H9 (cell line): Measurements from ENCODE around the gene CFL1. TPM values are rescaled to one million over a fixed set of nuclear protein-coding genes. Genes with fewer than 3 reads are reported as not detected.
A peak's percentile ranks its signal among the peaks of the same experiment; 100 is the strongest.

Experiments
- DNase-seq: peaks from one replicate; pipeline ENCODE4 v3.0.0-alpha.2; 2017
- H2AFZ ChIP-seq: one replicate; pipeline ENCODE4 v1.6.1; 2013; ENCODE audit warnings: mild to moderate bottlenecking, low read length, control low read depth, moderate library complexity
- H2AK5ac ChIP-seq: 2 replicates; pipeline ENCODE4 v1.6.1; 2013; ENCODE audit warnings: low read length, control low read depth, mixed read lengths; ENCODE audit not compliant: insufficient read length
- H2BK120ac ChIP-seq: one replicate; pipeline ENCODE4 v1.6.1; 2013; ENCODE audit warnings: low read depth, mild to moderate bottlenecking, low read length, control low read depth, inconsistent platforms; ENCODE audit not compliant: poor library complexity, severe bottlenecking
- H2BK12ac ChIP-seq: 2 replicates; pipeline ENCODE4 v1.6.1; 2013; ENCODE audit warnings: low read length, control low read depth, mixed read lengths, low read depth; ENCODE audit not compliant: insufficient read length
- H2BK15ac ChIP-seq: 2 replicates; pipeline ENCODE4 v1.6.1; 2013; ENCODE audit warnings: low read depth, low read length, control low read depth
- H2BK20ac ChIP-seq: one replicate; pipeline ENCODE4 v1.6.1; 2013; ENCODE audit warnings: low read depth, mild to moderate bottlenecking, low read length, control low read depth, inconsistent platforms; ENCODE audit not compliant: poor library complexity, severe bottlenecking
- H2BK5ac ChIP-seq: 2 replicates; pipeline ENCODE4 v1.6.1; 2013; ENCODE audit warnings: low read length, control low read depth, mixed read lengths; ENCODE audit not compliant: insufficient read length
- H3K14ac ChIP-seq: 2 replicates; pipeline ENCODE4 v1.6.1; 2013; ENCODE audit warnings: low read length, control low read depth; ENCODE audit not compliant: insufficient read depth
- H3K18ac ChIP-seq: 2 replicates; pipeline ENCODE4 v1.6.1; 2013; ENCODE audit warnings: low read depth, mild to moderate bottlenecking, mixed read lengths, low read length, control low read depth; ENCODE audit not compliant: insufficient read length
- H3K23ac ChIP-seq: 2 replicates; pipeline ENCODE4 v1.6.1; 2013; ENCODE audit warnings: low read length, control low read depth, mixed read lengths, low read depth; ENCODE audit not compliant: insufficient read length
- H3K23me2 ChIP-seq: 2 replicates; pipeline ENCODE4 v1.6.1; 2013; ENCODE audit warnings: low read depth, mild to moderate bottlenecking, mixed read lengths, low read length, control low read depth; ENCODE audit not compliant: insufficient read length, poor library complexity, severe bottlenecking
- H3K27ac ChIP-seq: 2 replicates; pipeline ENCODE4 v1.5.1; 2013; ENCODE audit warnings: low read length, control low read depth, mixed read lengths, low read depth; ENCODE audit not compliant: insufficient read length
- H3K27me3 ChIP-seq: 2 replicates; pipeline ENCODE4 v1.6.1; 2013; ENCODE audit warnings: low read length, control low read depth, inconsistent platforms; ENCODE audit not compliant: insufficient read depth
- H3K4ac ChIP-seq: 2 replicates; pipeline ENCODE4 v1.6.1; 2013; ENCODE audit warnings: low read depth, mild to moderate bottlenecking, control low read depth, inconsistent platforms, low read length, moderate library complexity
- H3K4me1 ChIP-seq: 2 replicates; pipeline ENCODE4 v1.6.1; 2013; ENCODE audit warnings: low read length, control low read depth, inconsistent platforms; ENCODE audit not compliant: insufficient read depth
- H3K4me2 ChIP-seq: 2 replicates; pipeline ENCODE4 v1.6.1; 2013; ENCODE audit warnings: low read length, control low read depth, mixed read lengths; ENCODE audit not compliant: insufficient read length, insufficient read depth
- H3K56ac ChIP-seq: 2 replicates; pipeline ENCODE4 v1.6.1; 2013; ENCODE audit warnings: low read depth, mild to moderate bottlenecking, mixed read lengths, low read length, control low read depth; ENCODE audit not compliant: insufficient read length
- H3K79me1 ChIP-seq: 2 replicates; pipeline ENCODE4 v1.6.1; 2013; ENCODE audit warnings: low read depth, mild to moderate bottlenecking, moderate library complexity, low read length, control low read depth, inconsistent platforms; ENCODE audit not compliant: insufficient read depth, poor library complexity, severe bottlenecking
- H3K79me2 ChIP-seq: 2 replicates; pipeline ENCODE4 v1.6.1; 2013; ENCODE audit warnings: low read length, control low read depth, inconsistent platforms; ENCODE audit not compliant: insufficient read depth
- H3K9ac ChIP-seq: 2 replicates; pipeline ENCODE4 v1.6.1; 2013; ENCODE audit warnings: low read length, control low read depth, mixed read lengths; ENCODE audit not compliant: insufficient read length; ENCODE audit errors: extremely low read depth
- H3K9me3 ChIP-seq: one replicate; pipeline ENCODE4 v1.6.1; 2013; ENCODE audit warnings: low read depth, low read length, inconsistent platforms; ENCODE audit not compliant: control insufficient read depth
- H3T11ph ChIP-seq: one replicate; pipeline ENCODE4 v1.6.1; 2013; ENCODE audit warnings: mild to moderate bottlenecking, low read length, control low read depth, inconsistent platforms
- H4K20me1 ChIP-seq: one replicate; pipeline ENCODE4 v1.6.1; 2013; ENCODE audit not compliant: control insufficient read depth, insufficient read length, insufficient read depth
- H4K5ac ChIP-seq: 2 replicates; pipeline ENCODE4 v1.6.1; 2013; ENCODE audit warnings: low read depth, mild to moderate bottlenecking, mixed read lengths, low read length, control low read depth; ENCODE audit not compliant: insufficient read length
- H4K8ac ChIP-seq: replicated peaks from 2 replicates; pipeline ENCODE4 v1.6.1; 2013; ENCODE audit warnings: low read length, control low read depth, mixed read lengths, low read depth; ENCODE audit not compliant: insufficient read length
- H4K91ac ChIP-seq: 2 replicates; pipeline ENCODE4 v1.6.1; 2013; ENCODE audit warnings: low read depth, mild to moderate bottlenecking, moderate library complexity, mixed read lengths, low read length, control low read depth; ENCODE audit not compliant: insufficient read length
- H3K27ac Mint-ChIP-seq, 3 experiments: 2 replicates in 2 of 3; 3 replicates in 1 of 3; pipeline ENCODE4 v1.8.0; 2020 to 2021; ENCODE audit warnings: mixed read lengths in 3 of 3, mild to moderate bottlenecking in 1 of 3, moderate library complexity in 1 of 3
- H3K27me3 Mint-ChIP-seq: 2 replicates; pipeline ENCODE4 v1.8.0; 2021; ENCODE audit warnings: low read depth, mild to moderate bottlenecking, moderate library complexity, mixed read lengths
- H3K36me3 Mint-ChIP-seq, 3 experiments: 2 replicates in 2 of 3; 3 replicates in 1 of 3; pipeline ENCODE4 v1.8.0; 2020 to 2021; ENCODE audit warnings: low read depth in 3 of 3, mixed read lengths in 3 of 3; ENCODE audit not compliant: insufficient read depth in 1 of 3
- H3K4me1 Mint-ChIP-seq, 2 experiments: 2 replicates each; pipeline ENCODE4 v1.8.0; 2020; ENCODE audit warnings: mixed read lengths in 2 of 2
- H3K4me3 Mint-ChIP-seq, 2 experiments: 2 replicates in 1 of 2; 3 replicates in 1 of 2; pipeline ENCODE4 v1.8.0; 2020 to 2021; ENCODE audit warnings: mild to moderate bottlenecking in 2 of 2, mixed read lengths in 2 of 2, moderate library complexity in 1 of 2
- H3K9me3 Mint-ChIP-seq, 2 experiments: 2 replicates in 1 of 2; 3 replicates in 1 of 2; pipeline ENCODE4 v1.8.0; 2020; ENCODE audit warnings: mild to moderate bottlenecking in 2 of 2, mixed read lengths in 2 of 2, moderate library complexity in 1 of 2
- WGBS: extraction: QIAGEN DNeasy Blood & Tissue Kit; methylation state at CpG from one replicate; pipeline ENCODE4 v1.1.7; 2013; ENCODE audit warnings: missing lambda C conversion rate, low lambda C conversion rate, mixed read lengths; ENCODE audit not compliant: insufficient read length; ENCODE audit errors: extremely low coverage; 5-methylcytosine and 5-hydroxymethylcytosine counted together
- total RNA-seq: library from RNA; stranded (reverse); gene quantifications from 2 replicates; pipeline ENCODE4 v1.2.1, GENCODE V29; 2021
- TF ChIP-seq, protein P1 (sequence below): fragments of 200-600 bp; sonication (generic); conservative IDR thresholded peaks from 3 replicates; pipeline ENCODE4 v1.8.0; 2021; ENCODE audit warnings: antibody characterized with exemption, mild to moderate bottlenecking

The CFL1 gene
- total RNA-seq, 1 experiment from 2014 or later = 1,107 TPM

DNA sequence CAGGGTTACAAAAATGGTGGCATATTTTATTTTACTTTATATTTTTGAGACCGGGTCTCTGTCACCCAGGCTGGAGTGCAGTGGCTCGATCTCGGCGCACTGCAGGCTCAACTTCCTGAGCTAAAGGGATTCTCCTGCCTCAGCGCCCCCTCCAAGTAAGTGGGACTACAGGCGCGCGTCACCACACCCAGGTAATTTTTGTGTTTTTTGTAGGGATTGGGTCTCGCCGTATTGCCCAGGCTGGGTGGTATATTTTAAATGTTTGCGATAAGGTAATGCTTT is 42.9 kb upstream of the CFL1 start:
- WGBS = no CpG with 5 or more reads among the region's 11 CpGs
- Histone ChIP-seq H2BK20ac (no peak overlapping the region), H3K18ac (no peak overlapping the region), H2AK5ac (no peak overlapping the region), H3K4me2 (peak overlapping the region; percentile 12), H4K20me1 (no peaks in the 10 kb centered on the region), H2BK12ac (no peak overlapping the region), H3K9me3 (no peaks in the 10 kb centered on the region), H3K4ac (no peak overlapping the region), H3K27me3 (peaks cover 17% of the 10 kb centered on the region; the same call in 1 of the 2 replicates), H3K4me1 (no peaks in the 10 kb centered on the region), H4K5ac (no peak overlapping the region), H3K14ac (no peak overlapping the region), H2BK5ac (no peak overlapping the region), H3K56ac (no peak overlapping the region), H4K8ac (no peak overlapping the region), H2BK15ac (no peak overlapping the region), H3K79me1 (no peaks in the 10 kb centered on the region), H3K27ac (no peak overlapping the region), H3K9ac (no peak overlapping the region), H2AFZ (no peak overlapping the region), H4K91ac (no peak overlapping the region), H3T11ph (no peak overlapping the region), H3K23ac (no peak overlapping the region), H3K23me2 (peaks cover 9% of the 10 kb centered on the region), H3K79me2 (no peaks in the 10 kb centered on the region), H2BK120ac (no peak overlapping the region)
- Mint-ChIP-seq H3K27me3 (peaks cover 78% of the 10 kb centered on the region), H3K4me3 (peak overlapping the region; percentile 58 to 63), H3K9me3 (no peaks in the 10 kb centered on the region; a peak in 1 of 5 replicates), H3K4me1 (peaks cover 14 to 17% of the 10 kb centered on the region in 2 experiments), H3K36me3 (peaks cover 0 to 15% (median 0%) of the 10 kb centered on the region in 3 experiments; a peak in 2 of 7 replicates), H3K27ac (no peak overlapping the region)
- no peak for DNase-seq
- TF ChIP-seq, protein P1, sequence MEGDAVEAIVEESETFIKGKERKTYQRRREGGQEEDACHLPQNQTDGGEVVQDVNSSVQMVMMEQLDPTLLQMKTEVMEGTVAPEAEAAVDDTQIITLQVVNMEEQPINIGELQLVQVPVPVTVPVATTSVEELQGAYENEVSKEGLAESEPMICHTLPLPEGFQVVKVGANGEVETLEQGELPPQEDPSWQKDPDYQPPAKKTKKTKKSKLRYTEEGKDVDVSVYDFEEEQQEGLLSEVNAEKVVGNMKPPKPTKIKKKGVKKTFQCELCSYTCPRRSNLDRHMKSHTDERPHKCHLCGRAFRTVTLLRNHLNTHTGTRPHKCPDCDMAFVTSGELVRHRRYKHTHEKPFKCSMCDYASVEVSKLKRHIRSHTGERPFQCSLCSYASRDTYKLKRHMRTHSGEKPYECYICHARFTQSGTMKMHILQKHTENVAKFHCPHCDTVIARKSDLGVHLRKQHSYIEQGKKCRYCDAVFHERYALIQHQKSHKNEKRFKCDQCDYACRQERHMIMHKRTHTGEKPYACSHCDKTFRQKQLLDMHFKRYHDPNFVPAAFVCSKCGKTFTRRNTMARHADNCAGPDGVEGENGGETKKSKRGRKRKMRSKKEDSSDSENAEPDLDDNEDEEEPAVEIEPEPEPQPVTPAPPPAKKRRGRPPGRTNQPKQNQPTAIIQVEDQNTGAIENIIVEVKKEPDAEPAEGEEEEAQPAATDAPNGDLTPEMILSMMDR = no peak
